ENCODE results near the gene NF1.

DNA sequence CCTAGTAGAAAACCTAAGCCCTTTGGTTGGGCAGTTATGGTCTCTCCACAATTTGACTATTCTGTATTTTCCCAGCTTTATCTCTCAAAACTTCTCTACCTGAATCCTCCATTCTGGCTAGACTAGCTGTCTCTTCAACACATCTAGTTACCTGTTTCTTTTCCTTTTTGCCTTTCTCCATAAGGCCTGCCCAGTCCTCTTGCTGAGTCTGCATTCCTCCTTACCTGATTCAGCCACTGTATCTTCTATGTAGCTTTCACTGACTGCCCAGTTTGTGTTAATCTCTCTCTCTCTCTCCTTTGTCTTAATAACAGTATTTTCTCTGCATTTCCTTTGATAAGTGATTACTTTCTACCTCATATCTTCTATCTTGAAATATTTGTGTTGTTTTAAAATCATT lies 228.8 kb downstream of the NF1 start:
- TF ChIP-seq, protein P1, sequence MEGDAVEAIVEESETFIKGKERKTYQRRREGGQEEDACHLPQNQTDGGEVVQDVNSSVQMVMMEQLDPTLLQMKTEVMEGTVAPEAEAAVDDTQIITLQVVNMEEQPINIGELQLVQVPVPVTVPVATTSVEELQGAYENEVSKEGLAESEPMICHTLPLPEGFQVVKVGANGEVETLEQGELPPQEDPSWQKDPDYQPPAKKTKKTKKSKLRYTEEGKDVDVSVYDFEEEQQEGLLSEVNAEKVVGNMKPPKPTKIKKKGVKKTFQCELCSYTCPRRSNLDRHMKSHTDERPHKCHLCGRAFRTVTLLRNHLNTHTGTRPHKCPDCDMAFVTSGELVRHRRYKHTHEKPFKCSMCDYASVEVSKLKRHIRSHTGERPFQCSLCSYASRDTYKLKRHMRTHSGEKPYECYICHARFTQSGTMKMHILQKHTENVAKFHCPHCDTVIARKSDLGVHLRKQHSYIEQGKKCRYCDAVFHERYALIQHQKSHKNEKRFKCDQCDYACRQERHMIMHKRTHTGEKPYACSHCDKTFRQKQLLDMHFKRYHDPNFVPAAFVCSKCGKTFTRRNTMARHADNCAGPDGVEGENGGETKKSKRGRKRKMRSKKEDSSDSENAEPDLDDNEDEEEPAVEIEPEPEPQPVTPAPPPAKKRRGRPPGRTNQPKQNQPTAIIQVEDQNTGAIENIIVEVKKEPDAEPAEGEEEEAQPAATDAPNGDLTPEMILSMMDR (IDR thresholded peaks at IDR 0.05; ENCODE audit: insufficient read depth, low read depth, low read length): no peak
- TF ChIP-seq EZH2 (IDR thresholded peaks at IDR 0.05; ENCODE audit: insufficient read depth, low read length): no peak

Data from astrocyte (in vitro differentiated cells and primary cell).